ENCODE data around the gene CDC42BPB.
"Not testable (repeated sequence)": the region's sequence is repeated elsewhere in the genome, so short reads cannot be mapped to it uniquely, and the experiment has no call there.

The CDC42BPB gene

DNA sequence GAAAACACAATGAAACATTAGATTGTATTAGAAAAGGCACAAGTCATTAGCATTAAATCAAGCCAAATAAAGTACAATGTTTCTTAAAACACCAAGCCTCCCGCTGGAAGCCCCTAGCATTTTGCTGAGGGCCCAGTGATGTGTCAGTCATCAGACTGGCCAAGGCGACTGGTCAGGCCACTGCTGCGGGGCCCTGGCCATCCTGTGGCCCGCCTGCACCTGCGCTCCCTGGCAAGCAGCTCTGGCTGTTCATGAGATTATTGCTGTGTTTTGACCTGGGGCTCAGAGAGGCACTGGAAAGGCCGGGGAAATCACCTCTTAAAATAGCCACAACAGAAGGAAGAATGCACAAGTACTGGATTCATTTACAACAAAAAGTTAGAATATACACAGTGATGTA, 159.1 kb downstream of the CDC42BPB start:
- H3K36me3 ChIP-seq (ENCODE audit: low read length): no peaks in the 10 kb centered on the region
- no peaks in the 10 kb centered on the region for H3K9me3 ChIP-seq (ENCODE audit: insufficient read depth, low read length)
- H3K9me2 ChIP-seq (replicated peaks; ENCODE audit: insufficient read depth, low read length): no peaks in the 10 kb centered on the region
- peaks cover 8% of the 10 kb centered on the region for H3F3A ChIP-seq (ENCODE audit: insufficient read depth)
- no peak overlapping the region for H3K9ac ChIP-seq (ENCODE audit: low read length)
- no peaks in the 10 kb centered on the region for H3K27me3 ChIP-seq (ENCODE audit: low read length)
- H3K4me2 ChIP-seq (ENCODE audit: low read depth, low read length, poor library complexity, severe bottlenecking): no peak overlapping the region
- no peak for TF ChIP-seq EZH2phosphoT487 (conservative IDR thresholded peaks at IDR 0.05; ENCODE audit: low read length)
- TF ChIP-seq, protein P1, sequence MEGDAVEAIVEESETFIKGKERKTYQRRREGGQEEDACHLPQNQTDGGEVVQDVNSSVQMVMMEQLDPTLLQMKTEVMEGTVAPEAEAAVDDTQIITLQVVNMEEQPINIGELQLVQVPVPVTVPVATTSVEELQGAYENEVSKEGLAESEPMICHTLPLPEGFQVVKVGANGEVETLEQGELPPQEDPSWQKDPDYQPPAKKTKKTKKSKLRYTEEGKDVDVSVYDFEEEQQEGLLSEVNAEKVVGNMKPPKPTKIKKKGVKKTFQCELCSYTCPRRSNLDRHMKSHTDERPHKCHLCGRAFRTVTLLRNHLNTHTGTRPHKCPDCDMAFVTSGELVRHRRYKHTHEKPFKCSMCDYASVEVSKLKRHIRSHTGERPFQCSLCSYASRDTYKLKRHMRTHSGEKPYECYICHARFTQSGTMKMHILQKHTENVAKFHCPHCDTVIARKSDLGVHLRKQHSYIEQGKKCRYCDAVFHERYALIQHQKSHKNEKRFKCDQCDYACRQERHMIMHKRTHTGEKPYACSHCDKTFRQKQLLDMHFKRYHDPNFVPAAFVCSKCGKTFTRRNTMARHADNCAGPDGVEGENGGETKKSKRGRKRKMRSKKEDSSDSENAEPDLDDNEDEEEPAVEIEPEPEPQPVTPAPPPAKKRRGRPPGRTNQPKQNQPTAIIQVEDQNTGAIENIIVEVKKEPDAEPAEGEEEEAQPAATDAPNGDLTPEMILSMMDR (IDR thresholded peaks at IDR 0.05; ENCODE audit: insufficient read depth, low read length, poor library complexity, severe bottlenecking): no peak
- no peak overlapping the region for H3K27ac ChIP-seq (ENCODE audit: low read depth, low read length)
- H3K79me2 ChIP-seq (ENCODE audit: insufficient read depth, low read length): no peaks in the 10 kb centered on the region
- H3K4me3 ChIP-seq (ENCODE audit: insufficient read depth, low read length, poor library complexity, severe bottlenecking): no peak overlapping the region
- no peaks in the 10 kb centered on the region for H4K20me1 ChIP-seq (ENCODE audit: low read depth, low read length)
- H2AFZ ChIP-seq (ENCODE audit: low read depth, low read length, severe bottlenecking): no peak overlapping the region

DNA sequence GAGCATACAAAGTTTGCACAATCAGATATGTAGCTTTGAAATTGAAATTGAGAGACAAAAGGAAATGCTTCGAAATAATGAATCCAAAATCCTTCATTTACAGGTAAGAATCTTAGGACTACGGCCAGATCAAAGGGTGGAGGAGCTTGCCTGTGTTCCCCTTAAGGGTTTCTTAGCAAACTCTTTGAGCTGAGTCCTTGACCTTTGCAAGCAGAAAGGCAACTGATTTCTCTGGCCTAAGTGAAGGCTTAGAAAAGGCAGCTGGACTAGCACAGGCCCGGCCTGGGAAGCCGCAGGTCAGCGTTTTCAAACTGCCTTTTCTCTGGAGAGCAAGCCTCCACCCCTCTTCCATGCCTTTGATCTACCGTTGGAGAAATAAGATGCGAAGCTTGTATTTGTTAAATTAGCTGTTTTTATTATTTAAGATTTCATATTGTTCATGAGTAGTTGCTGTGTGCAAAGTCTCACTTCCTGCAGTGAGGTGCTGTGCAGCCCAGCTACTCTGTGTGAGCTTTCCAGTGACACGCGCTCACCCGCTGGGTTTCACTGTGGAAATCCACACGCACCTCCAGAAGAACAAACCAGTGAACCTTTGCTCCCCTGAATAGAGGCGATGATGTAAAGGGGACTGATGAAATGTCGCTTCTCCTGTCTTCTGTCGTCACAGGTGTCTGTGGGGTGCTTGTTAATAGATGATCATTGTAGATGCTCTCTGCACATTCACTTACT, 159.9 kb downstream of the CDC42BPB start:
- TF ChIP-seq, protein P1 (IDR thresholded peaks at IDR 0.05; ENCODE audit: insufficient read depth, low read length, poor library complexity, severe bottlenecking): no peak
- TF ChIP-seq EZH2phosphoT487 (conservative IDR thresholded peaks at IDR 0.05; ENCODE audit: low read length): no peak
- H2AFZ ChIP-seq (ENCODE audit: low read depth, low read length, severe bottlenecking): no peak overlapping the region

DNA sequence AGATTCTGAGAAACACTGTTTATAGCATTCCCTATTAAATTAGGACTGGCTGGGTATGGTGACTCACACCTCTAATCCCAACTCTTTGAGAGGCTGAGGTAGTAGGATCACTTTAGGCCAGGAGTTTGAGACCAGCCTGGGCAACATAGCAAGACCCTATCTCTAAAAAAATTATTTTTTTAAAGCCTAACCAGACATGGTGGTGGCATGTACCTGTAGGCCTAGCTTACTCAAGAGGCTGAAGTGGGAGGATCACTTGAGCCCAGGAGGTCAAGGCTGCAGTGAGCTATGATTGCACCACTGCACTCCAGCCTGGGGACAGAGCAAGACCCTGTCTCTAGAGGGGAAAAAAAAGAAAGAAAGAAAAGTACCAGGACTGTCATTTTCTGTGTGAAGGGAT, 160.6 kb downstream of the CDC42BPB start:
- not testable (repeated sequence) for H3K9me3 ChIP-seq (ENCODE audit: insufficient read depth, low read length); H3K4me2 ChIP-seq (ENCODE audit: low read depth, low read length, poor library complexity, severe bottlenecking); H2AFZ ChIP-seq (ENCODE audit: low read depth, low read length, severe bottlenecking); H3K27ac ChIP-seq (ENCODE audit: low read depth, low read length); H3K27me3 ChIP-seq (ENCODE audit: low read length); H4K20me1 ChIP-seq (ENCODE audit: low read depth, low read length); H3F3A ChIP-seq (ENCODE audit: insufficient read depth); H3K36me3 ChIP-seq (ENCODE audit: low read length); H3K9me2 ChIP-seq (replicated peaks; ENCODE audit: insufficient read depth, low read length); H3K79me2 ChIP-seq (ENCODE audit: insufficient read depth, low read length); H3K9ac ChIP-seq (ENCODE audit: low read length); H3K4me3 ChIP-seq (ENCODE audit: insufficient read depth, low read length, poor library complexity, severe bottlenecking)

More for the DNA sequence above, 159.9 kb downstream of the CDC42BPB start:
- Histone ChIP-seq H3K27ac (ENCODE audit: low read depth, low read length) (no peak overlapping the region), H4K20me1 (ENCODE audit: low read depth, low read length) (no peaks in the 10 kb centered on the region), H3F3A (ENCODE audit: insufficient read depth) (peaks cover 8% of the 10 kb centered on the region), H3K79me2 (ENCODE audit: insufficient read depth, low read length) (no peaks in the 10 kb centered on the region), H3K9me2 (replicated peaks; ENCODE audit: insufficient read depth, low read length) (no peaks in the 10 kb centered on the region), H3K27me3 (ENCODE audit: low read length) (no peaks in the 10 kb centered on the region), H3K4me2 (ENCODE audit: low read depth, low read length, poor library complexity, severe bottlenecking) (no peak overlapping the region), H3K36me3 (ENCODE audit: low read length) (no peaks in the 10 kb centered on the region), H3K9me3 (ENCODE audit: insufficient read depth, low read length) (no peaks in the 10 kb centered on the region), H3K9ac (ENCODE audit: low read length) (no peak overlapping the region), H3K4me3 (ENCODE audit: insufficient read depth, low read length, poor library complexity, severe bottlenecking) (no peak overlapping the region)

DNA sequence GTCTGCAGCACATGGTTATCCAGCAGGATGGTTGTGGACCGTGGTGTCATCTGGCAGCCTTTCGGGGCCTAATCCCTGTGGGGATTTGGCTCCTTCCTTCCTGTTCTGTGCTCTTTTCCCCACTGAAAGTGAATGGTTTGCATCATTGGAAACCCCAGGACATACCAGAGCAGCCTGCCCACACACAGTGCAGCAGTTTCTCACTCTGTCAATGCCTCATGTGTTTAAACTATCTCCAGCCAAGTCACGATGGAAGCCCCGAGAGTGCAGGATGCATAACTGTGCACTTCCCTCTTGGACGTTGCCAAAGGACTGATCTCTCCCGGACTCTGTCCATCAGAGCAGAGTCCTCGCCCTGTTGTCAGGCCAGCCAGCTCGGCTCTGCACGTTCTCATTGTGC, 163.9 kb downstream of the CDC42BPB start:
- H3K79me2 ChIP-seq (ENCODE audit: insufficient read depth, low read length): no peaks in the 10 kb centered on the region
- H3K27me3 ChIP-seq (ENCODE audit: low read length): no peaks in the 10 kb centered on the region
- H3K36me3 ChIP-seq (ENCODE audit: low read length): no peaks in the 10 kb centered on the region
- no peak overlapping the region for H3K9ac ChIP-seq (ENCODE audit: low read length)
- no peaks in the 10 kb centered on the region for H4K20me1 ChIP-seq (ENCODE audit: low read depth, low read length)
- no peak for TF ChIP-seq EZH2phosphoT487 (conservative IDR thresholded peaks at IDR 0.05; ENCODE audit: low read length)
- TF ChIP-seq, protein P1 (IDR thresholded peaks at IDR 0.05; ENCODE audit: insufficient read depth, low read length, poor library complexity, severe bottlenecking): no peak
- no peak overlapping the region for H3K4me3 ChIP-seq (ENCODE audit: insufficient read depth, low read length, poor library complexity, severe bottlenecking)
- H3F3A ChIP-seq (ENCODE audit: insufficient read depth): no peaks in the 10 kb centered on the region
- no peak overlapping the region for H2AFZ ChIP-seq (ENCODE audit: low read depth, low read length, severe bottlenecking)
- H3K4me2 ChIP-seq (ENCODE audit: low read depth, low read length, poor library complexity, severe bottlenecking): no peak overlapping the region
- H3K9me2 ChIP-seq (replicated peaks; ENCODE audit: insufficient read depth, low read length): no peaks in the 10 kb centered on the region
- H3K9me3 ChIP-seq (ENCODE audit: insufficient read depth, low read length): no peaks in the 10 kb centered on the region
- H3K27ac ChIP-seq (ENCODE audit: low read depth, low read length): no peak overlapping the region

Measured in SU-DHL-6 (cell line).